Prostate gland (tissue), 2 donors: ENCODE data around the gene SKAP1.

ENCODE experiments used
- POLR2A ChIP-seq: fragments of 450-650 bp; IDR thresholded peaks from one replicate; pipeline ENCODE4 v1.6.1; 2016; ENCODE audit warnings: antibody characterized with exemption, mild to moderate bottlenecking
- TF ChIP-seq, protein P1 (sequence below), 4 experiments: fragments of 200-600 bp in 2 of 4; fragments of 450-650 bp in 2 of 4; sonication (generic) in 2 of 4; IDR thresholded peaks; 1 replicate in 3 of 4; 2 replicates in 1 of 4; pipeline ENCODE4 v1.5.1; 2016 to 2019; ENCODE audit warnings: antibody characterized with exemption in 4 of 4, mild to moderate bottlenecking in 2 of 4, moderate library complexity in 2 of 4

GRCh38 chr17:48178317-48178716 is 251.7 kb downstream of the SKAP1 start:
- TF ChIP-seq, protein P1, sequence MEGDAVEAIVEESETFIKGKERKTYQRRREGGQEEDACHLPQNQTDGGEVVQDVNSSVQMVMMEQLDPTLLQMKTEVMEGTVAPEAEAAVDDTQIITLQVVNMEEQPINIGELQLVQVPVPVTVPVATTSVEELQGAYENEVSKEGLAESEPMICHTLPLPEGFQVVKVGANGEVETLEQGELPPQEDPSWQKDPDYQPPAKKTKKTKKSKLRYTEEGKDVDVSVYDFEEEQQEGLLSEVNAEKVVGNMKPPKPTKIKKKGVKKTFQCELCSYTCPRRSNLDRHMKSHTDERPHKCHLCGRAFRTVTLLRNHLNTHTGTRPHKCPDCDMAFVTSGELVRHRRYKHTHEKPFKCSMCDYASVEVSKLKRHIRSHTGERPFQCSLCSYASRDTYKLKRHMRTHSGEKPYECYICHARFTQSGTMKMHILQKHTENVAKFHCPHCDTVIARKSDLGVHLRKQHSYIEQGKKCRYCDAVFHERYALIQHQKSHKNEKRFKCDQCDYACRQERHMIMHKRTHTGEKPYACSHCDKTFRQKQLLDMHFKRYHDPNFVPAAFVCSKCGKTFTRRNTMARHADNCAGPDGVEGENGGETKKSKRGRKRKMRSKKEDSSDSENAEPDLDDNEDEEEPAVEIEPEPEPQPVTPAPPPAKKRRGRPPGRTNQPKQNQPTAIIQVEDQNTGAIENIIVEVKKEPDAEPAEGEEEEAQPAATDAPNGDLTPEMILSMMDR (IDR thresholded peaks at IDR 0.05) = no peak
- no peak for TF ChIP-seq POLR2A
